Lower leg skin (tissue), 3 donors: ENCODE data around the gene LYL1.

Experiments used
- POLR2A ChIP-seq, 2 donors: fragments of 450-650 bp; IDR thresholded peaks; one replicate each; pipeline ENCODE4 v1.6.1; 2016 to 2017; ENCODE audit warnings: antibody characterized with exemption in 2 of 2, mild to moderate bottlenecking in 1 of 2, moderate library complexity in 1 of 2
- TF ChIP-seq, protein P1 (sequence below), 3 donors: fragments of 450-650 bp; IDR thresholded peaks; one replicate each; pipeline ENCODE4 v1.5.1; 2016; ENCODE audit warnings: antibody characterized with exemption in 3 of 3, mild to moderate bottlenecking in 3 of 3, moderate library complexity in 2 of 3

DNA sequence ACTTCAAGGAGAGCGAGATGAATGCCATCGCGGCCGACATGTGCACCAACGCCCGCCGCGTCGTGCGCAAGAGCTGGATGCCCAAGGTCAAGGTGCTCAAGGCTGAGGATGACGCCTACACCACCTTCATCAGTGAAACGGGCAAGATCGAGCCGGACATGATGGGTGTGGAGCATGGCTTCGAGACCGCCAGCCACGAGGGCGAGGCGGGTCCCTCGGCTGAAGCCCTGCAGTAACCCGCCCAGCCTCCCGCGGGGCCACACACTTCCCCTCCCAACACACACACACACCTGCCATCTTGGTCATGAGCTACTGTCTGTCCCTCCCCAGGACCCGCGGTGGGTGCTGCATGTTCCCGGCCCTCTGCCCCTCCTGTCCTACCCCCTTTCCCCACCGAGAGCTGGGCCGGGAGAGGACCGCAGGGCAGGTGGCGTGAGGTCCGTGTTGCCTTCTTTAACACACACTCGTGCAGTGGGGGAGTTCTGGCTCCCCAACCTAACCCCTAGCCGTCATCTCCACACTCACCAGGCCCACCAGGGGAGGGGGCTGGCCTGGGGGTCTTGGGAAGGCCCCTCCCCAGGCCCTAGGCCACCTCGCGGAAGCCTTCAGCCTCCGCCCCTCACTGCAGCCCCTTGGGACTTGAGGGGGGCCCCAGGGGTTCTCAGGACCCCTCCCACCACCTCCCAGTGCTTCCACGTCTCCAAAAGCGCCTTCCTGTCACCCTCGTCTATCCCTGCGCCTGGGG is 35.7 kb upstream of the LYL1 start:
- TF ChIP-seq, protein P1, sequence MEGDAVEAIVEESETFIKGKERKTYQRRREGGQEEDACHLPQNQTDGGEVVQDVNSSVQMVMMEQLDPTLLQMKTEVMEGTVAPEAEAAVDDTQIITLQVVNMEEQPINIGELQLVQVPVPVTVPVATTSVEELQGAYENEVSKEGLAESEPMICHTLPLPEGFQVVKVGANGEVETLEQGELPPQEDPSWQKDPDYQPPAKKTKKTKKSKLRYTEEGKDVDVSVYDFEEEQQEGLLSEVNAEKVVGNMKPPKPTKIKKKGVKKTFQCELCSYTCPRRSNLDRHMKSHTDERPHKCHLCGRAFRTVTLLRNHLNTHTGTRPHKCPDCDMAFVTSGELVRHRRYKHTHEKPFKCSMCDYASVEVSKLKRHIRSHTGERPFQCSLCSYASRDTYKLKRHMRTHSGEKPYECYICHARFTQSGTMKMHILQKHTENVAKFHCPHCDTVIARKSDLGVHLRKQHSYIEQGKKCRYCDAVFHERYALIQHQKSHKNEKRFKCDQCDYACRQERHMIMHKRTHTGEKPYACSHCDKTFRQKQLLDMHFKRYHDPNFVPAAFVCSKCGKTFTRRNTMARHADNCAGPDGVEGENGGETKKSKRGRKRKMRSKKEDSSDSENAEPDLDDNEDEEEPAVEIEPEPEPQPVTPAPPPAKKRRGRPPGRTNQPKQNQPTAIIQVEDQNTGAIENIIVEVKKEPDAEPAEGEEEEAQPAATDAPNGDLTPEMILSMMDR (IDR thresholded peaks at IDR 0.05): no peak
- TF ChIP-seq POLR2A (IDR thresholded peaks at IDR 0.05): no peak
